HepG2 (cell line): ENCODE results near the gene CEP43. TPM values are rescaled to one million over a fixed set of nuclear protein-coding genes. Genes with fewer than 3 reads are reported as not detected.

Experiments
- ATAC-seq: fragments of 200-7000 bp; cut with Tn5 transposase; 3 replicates; pipeline ENCODE4 v1.9.1; 2020; ENCODE audit warnings: mild to moderate bottlenecking, moderate library complexity
- BruUV-seq: library from RNA; stranded (reverse); fragments of 400-500 nt; replicated peaks from 2 replicates; lab custom pipeline; 2021; lab: Mats Ljungman, UMichigan
- CTCF ChIA-PET: fragments of 300-600 bp; formaldehyde crosslinking; extraction: SDS; loops from one replicate; lab custom pipeline; 2021; ENCODE audit warnings: low total read pairs, inconsistent platforms, low intra/inter-chr PET ratio; lab: Yijun Ruan, JAX
- POLR2A ChIA-PET: fragments of 350-600 bp; sonication (Branson Sonifier 250); formaldehyde crosslinking; loops from one replicate; lab custom pipeline; 2020; ENCODE audit warnings: antibody characterized with exemption, inconsistent platforms; lab: Yijun Ruan, JAX
- DNase-seq: peaks from one replicate; pipeline ENCODE4 v3.0.0-alpha.2; 2015; ENCODE audit warnings: low spot score
- FAIRE-seq: peaks from 3 replicates; lab custom pipeline; 2011; peaks lifted over from hg19 to GRCh38; lab: Jason Lieb, UNC
- H2AFZ ChIP-seq: one replicate; pipeline ENCODE4 v1.6.1; 2011; ENCODE audit warnings: low read length, inconsistent platforms
- H3K27ac ChIP-seq: fragments of 300-600 bp; 3 replicates; pipeline ENCODE4 v1.8.0; 2011; ENCODE audit warnings: mixed run types, mild to moderate bottlenecking, mixed read lengths, low read length, inconsistent platforms; ENCODE audit not compliant: insufficient read depth; ENCODE audit errors: extremely low read length
- H3K27me3 ChIP-seq, 2 experiments: fragments of 200-600 bp in 1 of 2; 2 replicates in 1 of 2; 3 replicates in 1 of 2; pipeline versions ENCODE4 v1.6.0 to v1.8.0; 2011; ENCODE audit warnings: low read length in 2 of 2, mild to moderate bottlenecking in 2 of 2, moderate library complexity in 2 of 2, inconsistent platforms in 1 of 2; ENCODE audit not compliant: insufficient read depth in 2 of 2, control insufficient read depth in 1 of 2
- H3K36me3 ChIP-seq, 2 experiments: fragments of 200-600 bp in 1 of 2; replicated peaks in 1 of 2; 2 replicates in 1 of 2; 3 replicates in 1 of 2; pipeline versions ENCODE4 v1.5.1 to v1.8.0; 2011; ENCODE audit warnings: low read length in 2 of 2, inconsistent platforms in 1 of 2; ENCODE audit not compliant: insufficient read depth in 2 of 2, control insufficient read depth in 1 of 2
- H3K4me1 ChIP-seq: 2 replicates; pipeline ENCODE4 v1.5.1; 2012; ENCODE audit warnings: low read length, inconsistent platforms; ENCODE audit not compliant: insufficient read depth
- H3K4me2 ChIP-seq: 2 replicates; pipeline ENCODE4 v1.6.0; 2011; ENCODE audit warnings: low read depth, low read length, inconsistent platforms
- H3K4me3 ChIP-seq, 3 experiments: fragments of 200-600 bp in 1 of 3; sonication (generic), shearing (Covaris generic) in 1 of 3; replicated peaks in 1 of 3; 2 replicates each; pipeline ENCODE4 v1.5.1; 2011 to 2016; ENCODE audit warnings: low read length in 3 of 3, inconsistent platforms in 2 of 3, low read depth in 2 of 3, mild to moderate bottlenecking in 2 of 3, control low read depth in 1 of 3, mixed read lengths in 1 of 3; ENCODE audit not compliant: insufficient read depth in 1 of 3
- H3K79me2 ChIP-seq: one replicate; pipeline ENCODE4 v1.6.1; 2011; ENCODE audit warnings: low read length, inconsistent platforms; ENCODE audit not compliant: insufficient read depth
- H3K9ac ChIP-seq: 2 replicates; pipeline ENCODE4 v1.6.0; 2011; ENCODE audit warnings: mild to moderate bottlenecking, low read depth, low read length, inconsistent platforms; ENCODE audit not compliant: insufficient read depth
- H3K9me3 ChIP-seq: 2 replicates; pipeline ENCODE4 v1.5.1; 2012; ENCODE audit warnings: mild to moderate bottlenecking, low read length
- H4K20me1 ChIP-seq: 2 replicates; pipeline ENCODE4 v1.6.0; 2011; ENCODE audit warnings: inconsistent platforms, mild to moderate bottlenecking, low read length, moderate library complexity; ENCODE audit not compliant: insufficient read depth
- BCL3 ChIP-seq: sonication (generic); formaldehyde crosslinking; IDR thresholded peaks from 2 replicates; pipeline ENCODE4 v1.5.1; 2020; ENCODE audit warnings: mild to moderate bottlenecking, missing genetic modification reagents, moderate library complexity
- MAFF ChIP-seq: IDR thresholded peaks from 2 replicates; pipeline ENCODE4 v1.6.1; 2011; ENCODE audit warnings: low read depth, low read length, improper control_type of control experiment
- MAFK ChIP-seq, 2 experiments: IDR thresholded peaks in 1 of 2; conservative IDR thresholded peaks in 1 of 2; 2 replicates each; pipeline ENCODE4 v1.6.1; 2011; ENCODE audit warnings: improper control_type of control experiment in 2 of 2, low read length in 2 of 2
- MED8 ChIP-seq: sonication (generic); formaldehyde crosslinking; IDR thresholded peaks from 2 replicates; pipeline ENCODE4 v1.8.1; 2023; ENCODE audit warnings: mild to moderate bottlenecking, missing genetic modification reagents; ENCODE audit not compliant: insufficient replicate concordance
- PAX8 ChIP-seq: sonication (generic); formaldehyde crosslinking; IDR thresholded peaks from 2 replicates; pipeline ENCODE4 v1.8.0; 2022; ENCODE audit warnings: mild to moderate bottlenecking, missing genetic modification reagents, borderline replicate concordance
- POLR2A ChIP-seq, 2 experiments: IDR thresholded peaks; 2 replicates each; pipeline ENCODE4 v1.6.1; 2011; ENCODE audit warnings: low read depth in 2 of 2, low read length in 2 of 2, mild to moderate bottlenecking in 1 of 2, moderate library complexity in 1 of 2; ENCODE audit not compliant: insufficient read depth in 1 of 2
- POLR2AphosphoS5 ChIP-seq: IDR thresholded peaks from 2 replicates; pipeline ENCODE4 v1.6.1; 2012; ENCODE audit warnings: low read depth, low read length
- RBFOX2 ChIP-seq: fragments of 200-400 bp; formaldehyde crosslinking; IDR thresholded peaks from 2 replicates; pipeline ENCODE4 v1.6.1; 2017; ENCODE audit warnings: low read depth, mild to moderate bottlenecking, low read length
- RELA ChIP-seq: sonication (generic); formaldehyde crosslinking; IDR thresholded peaks from 2 replicates; pipeline ENCODE4 v1.4.0; 2020; ENCODE audit warnings: missing genetic modification reagents
- SATB2 ChIP-seq: sonication (generic); formaldehyde crosslinking; IDR thresholded peaks from 2 replicates; pipeline ENCODE4 v1.5.0; 2020; ENCODE audit warnings: missing genetic modification reagents
- SNAPC2 ChIP-seq: sonication (generic); formaldehyde crosslinking; IDR thresholded peaks from 2 replicates; pipeline ENCODE4 v1.8.1; 2022; ENCODE audit warnings: mild to moderate bottlenecking, missing genetic modification reagents
- ZNF124 ChIP-seq: sonication (generic); formaldehyde crosslinking; IDR thresholded peaks from 2 replicates; pipeline ENCODE4 v1.4.0; 2020; ENCODE audit warnings: missing genetic modification reagents
- ZNF317 ChIP-seq: sonication (generic); formaldehyde crosslinking; IDR thresholded peaks from 2 replicates; pipeline ENCODE4 v1.5.0; 2020; ENCODE audit warnings: mild to moderate bottlenecking, missing genetic modification reagents
- ZNF501 ChIP-seq: sonication (generic); formaldehyde crosslinking; IDR thresholded peaks from 2 replicates; pipeline ENCODE4 v1.5.1; 2020; ENCODE audit warnings: mild to moderate bottlenecking, moderate library complexity, missing genetic modification reagents
- ZNF589 ChIP-seq: sonication (generic); formaldehyde crosslinking; conservative IDR thresholded peaks from 2 replicates; pipeline ENCODE4 v1.8.0; 2022; ENCODE audit warnings: mild to moderate bottlenecking, moderate library complexity, missing genetic modification reagents
- ZNF598 ChIP-seq: sonication (generic); formaldehyde crosslinking; IDR thresholded peaks from 2 replicates; pipeline ENCODE4 v1.5.1; 2020; ENCODE audit warnings: mild to moderate bottlenecking, missing genetic modification reagents, borderline replicate concordance
- ZNF652 ChIP-seq: IDR thresholded peaks from 2 replicates; pipeline ENCODE4 v1.6.1; 2016; ENCODE audit warnings: low read depth, borderline replicate concordance
- WGBS: methylation state at CpG from one replicate; pipeline ENCODE4 v1.1.6; 2017; ENCODE audit warnings: low lambda C conversion rate; 5-methylcytosine and 5-hydroxymethylcytosine counted together
- in situ Hi-C: cut with HindIII; loops from 2 replicates; pipeline ENCODE4 v1.10.0; 2017; ENCODE audit warnings: low pct_unique_long_range_greater_than_20kb; ENCODE audit not compliant: extremely low pct_ligation_motif_present
- intact Hi-C: fragments of 100-400 bp; cut with micrococcal nuclease; formaldehyde crosslinking; loops from one replicate; pipeline ENCODE4 v1.10.0; 2022; ENCODE audit not compliant: unreplicated experiment
- polyA plus RNA-seq, 8 experiments: library from polyadenylated mRNA; depleted of rRNA in 3 of 8; stranded (reverse) in 7 of 8; unstranded in 1 of 8; fragments of >200 nt; fragmentation: Illumina TruSeq in 4 of 8; extraction: Trizol in 4 of 8; gene quantifications; 2 replicates each; pipeline versions ENCODE4 v1.2.1 to v1.2.3, GENCODE V29; 2011 to 2016; ENCODE audit warnings: low read depth in 4 of 8, missing spikeins in 1 of 8, mixed read lengths in 1 of 8; ENCODE audit not compliant: insufficient read depth in 1 of 8
- total RNA-seq, 5 experiments: library from RNA; depleted of rRNA; stranded (reverse); fragments of >200 nt; fragmentation: Illumina TruSeq; extraction: Trizol; gene quantifications; 2 replicates each; pipeline ENCODE4 v1.2.3, GENCODE V29; 2016; ENCODE audit warnings: low read depth in 1 of 5

The CEP43 gene
- total and polyA plus RNA-seq, 2 of the 13 experiments (the other 11 are each of a cell fraction or from before 2014, with no cell fraction given), result 29.3 to 73.9 TPM

- intact Hi-C loops, result no loop called here
- no TSS peak for BruUV-seq
- 97% methylated on average over 7 of the region's 9 CpGs for WGBS
These were observed 49.4 kb upstream of the CEP43 start for GRCh38 chr6:166949528-166950442.

GRCh38 chr6:166950443-166950821, 48.8 kb upstream of the CEP43 start:
- Histone ChIP-seq H3K4me2 (no peak overlapping the region), H2AFZ (no peak overlapping the region), H3K9ac (no peak overlapping the region), H3K27ac (no peak overlapping the region), H3K79me2 (peaks cover 47% of the 10 kb centered on the region), H3K4me1 (peaks cover 64% of the 10 kb centered on the region), H4K20me1 (peaks cover 82% of the 10 kb centered on the region), H3K36me3 (peaks cover 33 to 78% of the 10 kb centered on the region in 2 experiments), H3K27me3 (no peaks in the 10 kb centered on the region), H3K4me3 (no peak overlapping the region), H3K9me3 (no peaks in the 10 kb centered on the region)
- FAIRE-seq (no peak), DNase-seq (no peak), ATAC-seq (no peak)
- CTCF ChIA-PET, result interaction anchor here (2.0 kb wide), 1 partner anchor 164 kb away, joined by 15 read pairs; no protein-coding TSS in a partner anchor
- intact Hi-C loops (no loop called here), in situ Hi-C loops (no loop called here)
- POLR2A ChIA-PET, result interaction anchor here (1.1 kb wide), 1 partner anchor 49 kb away, joined by 3 read pairs; no protein-coding TSS in a partner anchor
- BruUV-seq, result no TSS peak
- WGBS, result 97% methylated on average over 10 of the region's 10 CpGs
- no peak for TF ChIP-seq ZNF124 (CRISPR knock-in tag)
- peak in 1 of 2 experiments; percentile 87; a peak in 3 of 4 replicates for TF ChIP-seq MAFK (conservative IDR thresholded peaks at IDR 0.05 in 1 of 2, IDR thresholded peaks at IDR 0.05 in 1 of 2; ENCODE audit: low read length in 2 of 2)
- no peak for TF ChIP-seq ZNF317 (CRISPR knock-in tag)
- TF ChIP-seq RELA (CRISPR knock-in tag), result no peak
- no peak for TF ChIP-seq BCL3 (CRISPR knock-in tag)
- peak; percentile 5; the same call in 1 of the 2 replicates for TF ChIP-seq RBFOX2
- no peak for TF ChIP-seq ZNF652 (CRISPR knock-in tag)
- TF ChIP-seq PAX8 (CRISPR knock-in tag), result no peak
- peak; percentile 79 for TF ChIP-seq MAFF

More at GRCh38 chr6:166949528-166950442, 49.4 kb upstream of the CEP43 start:
- no peak overlapping the region for H3K27ac ChIP-seq
- ATAC-seq (no peak), FAIRE-seq (no peak), DNase-seq (no peak)
- no peaks in the 10 kb centered on the region for H3K9me3 ChIP-seq
- no peak overlapping the region for H3K4me3 ChIP-seq
- in situ Hi-C loops, result no loop called here
- no peak overlapping the region for H2AFZ ChIP-seq
- no peaks in the 10 kb centered on the region for H3K27me3 ChIP-seq
- peaks cover 84% of the 10 kb centered on the region for H4K20me1 ChIP-seq
- POLR2A ChIA-PET, result no interaction called here
- CTCF ChIA-PET, result interaction anchor here (2.0 kb wide), 1 partner anchor 163 kb away, joined by 15 read pairs; no protein-coding TSS in a partner anchor
- TF ChIP-seq SATB2 (CRISPR knock-in tag), result no peak
- no peak for TF ChIP-seq MED8 (CRISPR knock-in tag)
- TF ChIP-seq MAFK (conservative IDR thresholded peaks at IDR 0.05 in 1 of 2, IDR thresholded peaks at IDR 0.05 in 1 of 2; ENCODE audit: low read length in 2 of 2), result peak in 1 of 2 experiments; percentile 78; a peak in 1 of 4 replicates
- TF ChIP-seq ZNF598 (CRISPR knock-in tag), result 0 out of 2 replicates have a peak, but pooled peaks have one; percentile 64
- TF ChIP-seq POLR2AphosphoS5, result peak; percentile 23; the same call in 1 of the 2 replicates
- TF ChIP-seq ZNF589 (CRISPR knock-in tag), result no peak
- TF ChIP-seq SNAPC2 (CRISPR knock-in tag), result no peak
- TF ChIP-seq POLR2A (IDR thresholded peaks at IDR 0.05; ENCODE audit: insufficient read depth in 1 of 2, low read depth in 2 of 2, low read length in 2 of 2), result 0 out of 4 replicates have a peak, but pooled peaks of 1 of the 2 experiments have one; percentile 12
- TF ChIP-seq ZNF501 (CRISPR knock-in tag), result peak; percentile 35; the same call in 1 of the 2 replicates
- H3K4me2 ChIP-seq, result no peak overlapping the region; the same call in 1 of the 2 replicates
- H3K36me3 ChIP-seq, result peaks cover 35 to 84% of the 10 kb centered on the region in 2 experiments
- H3K4me1 ChIP-seq, result peaks cover 58% of the 10 kb centered on the region
- H3K79me2 ChIP-seq, result peaks cover 41% of the 10 kb centered on the region
- H3K9ac ChIP-seq, result no peak overlapping the region
